ENCODE measurements around the gene RERE. TPM values are rescaled to one million over a fixed set of nuclear protein-coding genes. Genes with fewer than 3 reads are reported as not detected.
A peak's percentile ranks its signal among the peaks of the same experiment; 100 is the strongest.

Gene RERE
- total and polyA plus RNA-seq, 2 experiments from 2014 or later, result 39.8 to 62.8 TPM

DNA sequence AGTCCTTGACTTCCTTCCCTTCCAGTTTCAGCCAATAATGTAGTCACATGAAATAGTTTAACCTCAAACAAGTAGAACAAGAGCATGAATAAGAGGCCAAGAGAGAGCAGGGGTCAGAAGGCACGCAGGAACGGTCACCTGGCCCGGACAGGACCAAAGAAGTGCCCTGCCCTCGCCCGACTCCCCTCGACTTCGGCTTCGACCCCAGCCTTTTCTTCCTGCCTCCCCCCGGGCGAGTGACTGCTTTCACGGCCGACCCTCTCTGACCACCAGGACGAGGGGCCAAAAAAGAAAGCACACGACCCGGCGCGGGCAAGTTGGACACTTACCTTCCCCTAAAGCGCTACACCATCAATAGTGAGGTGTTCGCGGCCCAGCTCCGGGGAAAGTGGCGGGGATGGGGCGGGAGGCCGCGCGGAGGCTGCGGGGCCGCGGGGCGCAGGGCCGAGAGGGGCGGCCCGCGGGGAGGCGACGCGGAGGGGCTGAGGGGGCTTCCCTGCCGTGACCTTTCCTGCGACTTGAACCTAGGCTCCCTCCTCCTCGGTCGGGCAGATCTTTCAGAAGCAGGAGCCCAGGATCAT lies 519 bp downstream of the RERE start:
- H3K9me2 ChIP-seq (replicated peaks; ENCODE audit: insufficient read depth), result no peaks in the 10 kb centered on the region
- TF ChIP-seq EZH2phosphoT487 (IDR thresholded peaks at IDR 0.05; ENCODE audit: low read depth, severe bottlenecking, unreplicated experiment) (no peak), EZH2 (IDR thresholded peaks at IDR 0.05; ENCODE audit: borderline replicate concordance) (no peak), CTCF (IDR thresholded peaks at IDR 0.05; ENCODE audit: poor library complexity) (no peak)
- H3K4me3 ChIP-seq, result peak overlapping the region; percentile 77
- DNase-seq (ENCODE audit: low spot score), result peak; percentile 41
- WGBS (ENCODE audit: low lambda C conversion rate, missing lambda C conversion rate), result under 1% methylated on average over 40 of the region's 41 CpGs
- H2AFZ ChIP-seq, result peak overlapping the region; percentile 62
- no peaks in the 10 kb centered on the region for H3K36me3 ChIP-seq (replicated peaks; ENCODE audit: insufficient read depth, low read depth)
- H3K27me3 ChIP-seq, result no peaks in the 10 kb centered on the region
- H3K4me1 ChIP-seq (ENCODE audit: insufficient read depth), result peaks cover 30% of the 10 kb centered on the region
- H3K27ac ChIP-seq, result peak overlapping the region; percentile 98
- H3K9me3 ChIP-seq (ENCODE audit: low read depth), result no peaks in the 10 kb centered on the region
- H3K4me2 ChIP-seq, result peak overlapping the region; percentile 84
- H3K79me2 ChIP-seq, result peaks cover 54% of the 10 kb centered on the region
- peaks cover 8% of the 10 kb centered on the region for H4K20me1 ChIP-seq (ENCODE audit: insufficient read depth, poor library complexity, severe bottlenecking)

DNA sequence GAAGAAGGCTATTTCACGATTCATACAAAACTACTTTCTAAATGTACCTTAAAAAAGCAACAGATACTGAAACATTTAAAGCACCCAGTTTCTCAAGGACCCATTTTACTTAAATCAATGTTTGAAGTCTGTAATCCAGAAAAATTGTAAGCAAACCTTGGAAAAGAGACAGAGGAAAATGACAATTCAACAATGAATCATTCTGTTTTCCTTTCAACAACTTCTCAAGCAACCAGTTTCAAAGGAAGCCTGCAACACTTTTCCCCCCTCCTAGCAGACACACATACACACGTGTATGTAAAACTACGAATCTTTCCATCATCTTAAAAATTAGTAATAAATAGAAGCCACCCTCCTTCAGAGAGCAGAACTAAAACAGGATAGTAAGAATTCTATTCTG lies 1.2 kb downstream of the RERE start:
- Histone ChIP-seq H3K27ac (peak overlapping the region; percentile 98), H3K9me2 (replicated peaks; ENCODE audit: insufficient read depth) (no peaks in the 10 kb centered on the region), H3K36me3 (replicated peaks; ENCODE audit: insufficient read depth, low read depth) (no peaks in the 10 kb centered on the region), H2AFZ (peak overlapping the region; percentile 62), H4K20me1 (ENCODE audit: insufficient read depth, poor library complexity, severe bottlenecking) (peaks cover 10% of the 10 kb centered on the region), H3K27me3 (no peaks in the 10 kb centered on the region), H3K79me2 (peaks cover 60% of the 10 kb centered on the region), H3K9me3 (ENCODE audit: low read depth) (no peaks in the 10 kb centered on the region), H3K4me2 (peak overlapping the region; percentile 84), H3K4me1 (ENCODE audit: insufficient read depth) (peaks cover 26% of the 10 kb centered on the region), H3K4me3 (peak overlapping the region; percentile 77)
- no peak for DNase-seq (ENCODE audit: low spot score)
- TF ChIP-seq EZH2phosphoT487 (IDR thresholded peaks at IDR 0.05; ENCODE audit: low read depth, severe bottlenecking, unreplicated experiment) (no peak), EZH2 (IDR thresholded peaks at IDR 0.05; ENCODE audit: borderline replicate concordance) (no peak), CTCF (IDR thresholded peaks at IDR 0.05; ENCODE audit: poor library complexity) (no peak)
- 6% methylated on average over 3 of the region's 3 CpGs for WGBS (ENCODE audit: low lambda C conversion rate, missing lambda C conversion rate)

- Histone ChIP-seq H3K9me3 (ENCODE audit: low read depth) (no peaks in the 10 kb centered on the region), H3K4me2 (peak overlapping the region; percentile 84), H2AFZ (peak overlapping the region; percentile 21), H3K4me1 (ENCODE audit: insufficient read depth) (peaks cover 26% of the 10 kb centered on the region), H3K4me3 (peak overlapping the region; percentile 77), H3K79me2 (peaks cover 66% of the 10 kb centered on the region), H4K20me1 (ENCODE audit: insufficient read depth, poor library complexity, severe bottlenecking) (peaks cover 12% of the 10 kb centered on the region), H3K27ac (peak overlapping the region; percentile 98), H3K36me3 (replicated peaks; ENCODE audit: insufficient read depth, low read depth) (no peaks in the 10 kb centered on the region), H3K9me2 (replicated peaks; ENCODE audit: insufficient read depth) (no peaks in the 10 kb centered on the region), H3K27me3 (no peaks in the 10 kb centered on the region)
- 3% methylated on average over 2 of the region's 2 CpGs for WGBS (ENCODE audit: low lambda C conversion rate, missing lambda C conversion rate)
- DNase-seq (ENCODE audit: low spot score), result peak; percentile 48
- TF ChIP-seq EZH2phosphoT487 (IDR thresholded peaks at IDR 0.05; ENCODE audit: low read depth, severe bottlenecking, unreplicated experiment) (no peak), EZH2 (IDR thresholded peaks at IDR 0.05; ENCODE audit: borderline replicate concordance) (no peak), CTCF (IDR thresholded peaks at IDR 0.05; ENCODE audit: poor library complexity) (no peak)
These were observed 1.8 kb downstream of the RERE start for GRCh38 chr1:8815582-8816151.

Measured in hepatocyte (in vitro differentiated cells).